ENCODE measurements around the gene ABHD18. TPM values are rescaled to one million over a fixed set of nuclear protein-coding genes. Genes with fewer than 3 reads are reported as not detected.

Gene ABHD18
- total RNA-seq, 4 donors from 2014 or later = 13.7 to 22.3 (median 16.0) TPM

GRCh38 chr4:127975121-127975770, 10.0 kb downstream of the ABHD18 start:
- Histone ChIP-seq H3K36me3 (peaks cover 0 to 4% (median 0%) of the 10 kb centered on the region in 4 donors), H3K27me3 (no peaks in the 10 kb centered on the region), H3K4me1 (no peaks in the 10 kb centered on the region), H3K4me3 (no peak overlapping the region), H3K27ac (no peak overlapping the region), H3K9me3 (no peaks in the 10 kb centered on the region)
- in situ Hi-C loops (cut with MboI; ENCODE audit: low pct_ligation_motif_present in 1 of 4, low pct_unique_long_range_greater_than_20kb in 1 of 4, low sequenced_read_pairs in 3 of 4) (no loop called here), intact Hi-C loops (cut with DNase I; ENCODE audit: low total_unique reads) (no loop called here)
- no peak for DNase-seq
- WGBS, 2 donors (ENCODE audit: low coverage in 1 of 2) = 91 to 97% methylated on average over 2 of the region's 2 CpGs
- TF ChIP-seq CTCF (IDR thresholded peaks at IDR 0.05) (no peak), POLR2A (IDR thresholded peaks at IDR 0.05) (no peak), POLR2AphosphoS5 (IDR thresholded peaks at IDR 0.05) (no peak), EP300 (IDR thresholded peaks at IDR 0.05; ENCODE audit: low read depth) (no peak)

GRCh38 chr4:127978930-127979329, 13.7 kb downstream of the ABHD18 start:
- TF ChIP-seq POLR2AphosphoS5 (IDR thresholded peaks at IDR 0.05) (no peak), POLR2A (IDR thresholded peaks at IDR 0.05) (no peak), EP300 (IDR thresholded peaks at IDR 0.05; ENCODE audit: low read depth) (no peak)
- Histone ChIP-seq H3K4me3 (no peak overlapping the region), H3K27me3 (no peaks in the 10 kb centered on the region), H3K27ac (no peak overlapping the region), H3K9me3 (no peaks in the 10 kb centered on the region), H3K4me1 (no peaks in the 10 kb centered on the region), H3K36me3 (no peaks in the 10 kb centered on the region)
- WGBS, 2 donors (ENCODE audit: low coverage in 1 of 2) = 100% methylated on average over 2 of the region's 2 CpGs
- intact Hi-C loops (cut with DNase I; ENCODE audit: low total_unique reads) (no loop called here), in situ Hi-C loops (cut with MboI; ENCODE audit: low pct_ligation_motif_present in 1 of 4, low pct_unique_long_range_greater_than_20kb in 1 of 4, low sequenced_read_pairs in 3 of 4) (no loop called here)
- DNase-seq = no peak

- H3K9me3 ChIP-seq = no peaks in the 10 kb centered on the region
- no peaks in the 10 kb centered on the region for H3K4me1 ChIP-seq
- no peaks in the 10 kb centered on the region for H3K27me3 ChIP-seq
- no peak for DNase-seq
- TF ChIP-seq EP300 (IDR thresholded peaks at IDR 0.05; ENCODE audit: low read depth) (no peak), POLR2AphosphoS5 (IDR thresholded peaks at IDR 0.05) (no peak), CTCF (IDR thresholded peaks at IDR 0.05) (no peak), POLR2A (IDR thresholded peaks at IDR 0.05) (no peak)
- in situ Hi-C loops (cut with MboI; ENCODE audit: low pct_ligation_motif_present in 1 of 4, low pct_unique_long_range_greater_than_20kb in 1 of 4, low sequenced_read_pairs in 3 of 4) (no loop called here), intact Hi-C loops (cut with DNase I; ENCODE audit: low total_unique reads) (no loop called here)
- H3K4me3 ChIP-seq = no peak overlapping the region
- H3K27ac ChIP-seq = no peak overlapping the region
- H3K36me3 ChIP-seq = peaks cover 0 to 18% (median 0%) of the 10 kb centered on the region in 4 donors
- WGBS, 2 donors (ENCODE audit: low coverage in 1 of 2) = 91 to 92% methylated on average over 2 of the region's 2 CpGs
Measured at GRCh38 chr4:127982445-127982844, 17.2 kb downstream of the ABHD18 start.

GRCh38 chr4:127985989-127986388, 20.8 kb downstream of the ABHD18 start:
- 91 to 100% methylated on average over 1 of the region's 1 CpG for WGBS, 2 donors (ENCODE audit: low coverage in 1 of 2)
- DNase-seq = no peak
- in situ Hi-C loops (cut with MboI; ENCODE audit: low pct_ligation_motif_present in 1 of 4, low pct_unique_long_range_greater_than_20kb in 1 of 4, low sequenced_read_pairs in 3 of 4) = no loop called here
- Histone ChIP-seq H3K4me3 (no peak overlapping the region), H3K27me3 (no peaks in the 10 kb centered on the region), H3K27ac (no peak overlapping the region), H3K4me1 (no peaks in the 10 kb centered on the region), H3K36me3 (peaks cover 0 to 18% (median 0%) of the 10 kb centered on the region in 4 donors), H3K9me3 (no peaks in the 10 kb centered on the region)
- no peak for TF ChIP-seq CTCF (IDR thresholded peaks at IDR 0.05)
- TF ChIP-seq POLR2AphosphoS5 (IDR thresholded peaks at IDR 0.05) = no peak
- TF ChIP-seq POLR2A (IDR thresholded peaks at IDR 0.05) = no peak
- TF ChIP-seq EP300 (IDR thresholded peaks at IDR 0.05; ENCODE audit: low read depth) = no peak
- intact Hi-C loops (cut with DNase I; ENCODE audit: low total_unique reads) = no loop called here

- intact Hi-C loops (cut with DNase I; ENCODE audit: low total_unique reads) (no loop called here), in situ Hi-C loops (cut with MboI; ENCODE audit: low pct_ligation_motif_present in 1 of 4, low pct_unique_long_range_greater_than_20kb in 1 of 4, low sequenced_read_pairs in 3 of 4) (no loop called here)
- Histone ChIP-seq H3K36me3 (peaks cover 0 to 18% (median 0%) of the 10 kb centered on the region in 4 donors), H3K9me3 (no peaks in the 10 kb centered on the region), H3K4me1 (no peaks in the 10 kb centered on the region), H3K27ac (no peak overlapping the region), H3K27me3 (no peaks in the 10 kb centered on the region), H3K4me3 (no peak overlapping the region)
- TF ChIP-seq POLR2A (IDR thresholded peaks at IDR 0.05) (no peak), CTCF (IDR thresholded peaks at IDR 0.05) (no peak)
- no peak for DNase-seq
- WGBS, 2 donors (ENCODE audit: low coverage in 1 of 2) = 94 to 95% methylated on average over 6 of the region's 6 CpGs
Measured at GRCh38 chr4:127988638-127989037, 23.4 kb downstream of the ABHD18 start.
